Stimulated activated CD4-positive, alpha-beta T cell treated with anti-CD3 and anti-CD28 coated beads, Interleukin-15, amount 100 ng/mL, for 1 hour (primary cell): ENCODE results near the gene FKBP1A.
"Not testable (repeated sequence)": the region's sequence is repeated elsewhere in the genome, so short reads cannot be mapped to it uniquely, and the experiment has no call there.

ENCODE experiments used
- DNase-seq, 2 donors: peaks; one replicate each; pipeline ENCODE4 v3.0.0-alpha.2; 2020; ENCODE audit warnings: low read depth in 1 of 2, low spot score in 1 of 2

FKBP1A gene

DNA sequence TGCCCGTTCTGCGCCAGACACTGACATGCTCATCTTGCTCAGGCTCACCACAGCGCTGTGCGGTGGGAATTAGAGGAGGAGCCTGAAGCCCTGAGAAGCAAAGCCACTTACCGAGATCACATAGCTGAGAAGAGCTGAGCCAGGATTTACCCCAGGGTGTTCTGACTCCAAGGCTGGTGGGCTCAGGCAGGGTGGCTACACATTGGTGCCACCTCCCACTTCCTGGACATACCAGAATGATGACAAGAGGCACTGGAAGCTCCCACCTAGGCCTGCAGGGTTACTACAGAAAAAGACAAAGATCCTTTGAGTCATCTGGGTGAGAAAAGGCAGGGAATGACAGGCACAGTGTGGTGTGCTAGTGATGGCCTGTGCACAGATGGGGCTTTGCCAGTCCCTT is 24.4 kb upstream of the FKBP1A start:
- no peak for DNase-seq

DNA sequence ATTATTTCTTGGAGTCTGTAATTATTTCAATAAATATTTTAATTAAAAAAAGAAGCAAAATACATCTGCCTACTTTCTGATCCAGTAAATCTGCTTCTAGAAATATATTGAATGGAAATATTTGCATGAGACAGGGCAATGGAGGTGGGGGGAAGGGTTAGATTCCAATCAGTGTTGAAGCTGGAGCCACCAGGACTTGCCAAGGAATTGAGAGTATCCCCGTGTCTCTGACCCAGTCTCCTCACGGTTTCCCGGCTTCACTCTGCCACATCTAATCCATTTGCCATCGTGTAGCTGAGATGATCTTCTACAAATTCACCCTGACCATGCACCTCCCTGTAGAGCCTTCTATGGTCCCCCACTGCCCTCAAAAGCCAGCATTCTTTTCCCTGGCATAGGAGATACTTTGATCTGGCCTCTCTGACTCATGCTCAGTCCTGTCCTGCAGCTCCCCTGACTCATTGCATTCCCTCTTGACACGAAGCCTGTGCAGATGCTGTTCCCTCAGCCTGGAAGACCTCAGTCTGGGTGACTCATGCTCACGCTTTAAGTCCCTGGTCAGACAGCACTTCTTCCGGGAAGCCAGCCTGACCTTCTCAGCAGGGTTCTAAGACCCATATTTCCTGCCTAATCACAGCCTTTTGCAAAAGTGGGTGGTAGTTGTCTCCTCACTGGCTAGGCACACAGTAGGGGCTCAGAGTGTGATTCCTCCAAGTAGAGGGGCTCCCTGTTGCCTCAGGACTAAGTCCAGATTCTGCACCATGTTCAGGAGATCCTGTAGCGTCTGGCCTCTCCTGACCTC is 23.0 kb upstream of the FKBP1A start:
- no peak for DNase-seq

DNA sequence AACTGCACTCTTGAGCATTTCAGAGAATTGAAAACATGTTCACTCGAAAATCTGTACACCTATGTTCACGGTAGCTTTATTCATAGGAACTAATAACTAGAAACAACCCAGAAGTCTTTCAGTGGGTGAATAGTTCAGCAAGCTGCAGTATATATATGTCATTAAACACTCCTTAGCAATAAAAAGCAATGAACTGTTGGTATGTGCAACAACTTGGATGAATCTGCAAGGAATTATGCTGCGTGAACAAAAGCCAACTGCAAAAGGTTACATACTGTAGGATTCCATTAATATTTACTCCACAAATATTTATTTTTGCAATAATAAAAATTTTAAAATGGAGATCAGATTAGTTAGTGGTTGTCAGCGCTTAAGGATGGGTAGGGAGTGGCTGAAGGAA is 22.1 kb upstream of the FKBP1A start:
- no peak for DNase-seq

DNA sequence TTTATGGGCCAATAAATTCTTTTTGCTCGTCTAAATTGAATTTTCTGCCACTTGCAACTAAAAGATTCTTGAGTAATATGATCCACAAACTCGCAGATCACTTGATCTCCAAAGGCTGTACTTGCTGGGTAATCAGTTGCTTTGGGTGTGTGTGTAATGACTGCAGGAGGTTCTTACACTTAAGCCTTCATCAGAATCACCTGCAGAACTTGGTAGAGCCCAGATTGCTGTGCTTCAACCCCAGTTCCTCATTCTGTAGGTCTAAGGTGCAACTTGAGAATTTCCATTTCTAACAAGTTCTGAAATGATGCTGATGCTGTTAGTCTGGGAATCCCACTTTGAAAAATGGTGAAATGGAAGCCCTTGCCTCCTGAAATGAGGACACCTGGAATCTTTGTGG is 12.9 kb upstream of the FKBP1A start:
- no peak for DNase-seq

DNA sequence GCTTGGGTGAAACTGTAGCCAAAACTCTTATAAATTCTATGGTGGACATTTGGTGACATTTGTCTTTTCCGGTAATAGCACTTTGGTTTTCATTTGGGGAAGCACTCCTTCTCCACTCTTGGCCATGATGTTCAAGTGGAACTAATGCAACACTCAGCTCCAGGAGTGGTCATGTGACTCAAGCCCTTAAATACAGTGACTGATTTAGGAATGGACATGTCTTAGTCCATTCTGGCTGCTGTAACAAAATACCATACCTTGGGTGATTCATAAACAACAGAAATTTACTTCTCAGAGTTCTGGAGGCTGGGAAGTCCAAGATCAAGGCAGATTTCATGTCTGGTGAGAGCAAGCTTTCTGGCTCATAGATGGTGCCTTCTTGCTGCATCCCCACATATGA is 10.8 kb upstream of the FKBP1A start:
- DNase-seq: no peak

DNA sequence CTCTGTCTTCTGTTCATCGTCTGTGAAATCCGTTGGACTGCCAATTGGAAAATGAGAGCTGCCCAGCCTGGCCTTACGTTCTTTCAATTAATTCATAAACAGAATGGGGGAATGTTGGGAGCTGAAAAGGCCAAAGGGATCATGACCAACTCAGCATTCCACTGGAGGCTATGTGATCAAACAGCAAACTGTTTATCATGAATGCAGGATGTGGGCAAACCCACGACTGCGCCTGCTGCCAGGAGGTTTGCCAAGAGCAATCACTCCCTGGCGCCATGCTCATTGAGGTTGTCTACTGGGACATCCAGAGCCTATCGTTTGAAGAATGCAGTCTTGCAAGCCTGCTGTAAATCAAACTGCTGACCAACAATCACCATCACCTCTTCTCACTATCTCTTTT is 9.3 kb upstream of the FKBP1A start:
- no peak for DNase-seq

DNA sequence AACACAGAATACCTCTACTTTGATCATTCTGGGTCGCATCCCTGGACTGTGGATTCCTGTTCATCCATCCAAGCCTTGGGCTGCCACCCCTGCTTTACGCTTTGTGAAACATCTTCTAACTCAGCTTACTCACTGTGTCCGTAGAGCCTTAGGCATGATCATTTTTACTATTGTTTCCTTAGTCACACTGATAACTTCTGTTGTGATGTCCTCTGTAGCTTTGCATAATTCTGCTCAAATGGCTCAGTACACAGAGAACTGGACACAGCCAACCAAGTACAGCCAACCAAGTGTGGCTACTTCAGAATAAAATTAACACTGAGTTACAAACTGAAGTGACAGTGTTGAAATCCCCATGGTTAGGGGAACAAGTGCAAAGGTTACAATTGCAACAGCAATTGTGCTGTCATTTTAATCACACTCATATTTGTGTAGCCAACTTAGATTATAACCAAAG is 8.6 kb upstream of the FKBP1A start:
- no peak for DNase-seq

DNA sequence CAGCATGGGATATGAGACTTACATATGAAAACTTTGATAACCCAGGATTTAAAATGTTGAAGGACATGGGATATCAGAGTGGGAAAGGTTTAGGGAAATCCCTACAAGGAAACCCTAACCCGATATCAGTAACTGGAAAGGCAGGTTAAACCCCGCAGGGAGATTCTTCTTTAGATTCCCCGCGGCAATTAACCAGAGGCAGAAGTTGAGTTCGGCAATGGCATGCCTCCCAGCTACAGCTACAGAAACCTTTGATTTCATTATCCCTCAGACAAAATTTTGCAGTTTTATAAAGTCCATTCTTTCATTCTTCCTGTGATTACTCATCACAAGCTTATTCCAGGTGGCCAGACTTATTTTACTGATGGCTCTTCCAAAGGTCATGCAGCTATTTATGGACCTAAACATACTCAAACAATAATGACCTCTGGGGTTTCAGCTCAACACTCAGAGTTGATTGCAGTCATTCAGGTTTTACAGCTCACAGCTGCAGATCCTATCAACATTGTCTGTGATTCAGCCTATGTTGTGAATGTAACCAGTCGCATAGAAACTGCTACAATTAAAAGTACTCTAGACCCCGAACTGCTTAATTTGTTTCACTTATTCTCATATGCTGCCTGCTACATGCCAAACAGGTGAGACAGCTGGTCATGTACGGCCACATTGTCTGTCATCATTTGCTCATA is 7.0 kb upstream of the FKBP1A start:
- DNase-seq: not testable (repeated sequence)

DNA sequence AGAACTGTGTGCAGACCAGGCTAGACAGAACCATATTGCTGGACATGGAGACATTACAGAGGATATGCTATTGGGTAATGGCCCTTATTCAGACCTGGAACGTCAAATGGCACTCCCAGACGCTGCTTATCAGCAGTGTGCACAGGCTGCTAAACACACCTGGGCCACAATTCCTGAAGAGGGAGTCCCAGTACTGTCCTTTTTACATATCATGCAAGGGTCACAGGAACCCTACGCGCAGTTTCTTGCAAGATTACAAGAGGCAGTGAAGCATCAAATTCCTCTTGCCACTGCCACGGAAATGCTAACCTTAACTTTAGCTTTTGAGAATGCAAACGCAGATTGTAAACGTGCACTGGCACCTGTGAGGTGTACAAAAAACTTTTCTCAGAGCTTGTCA is 5.3 kb upstream of the FKBP1A start:
- DNase-seq: not testable (repeated sequence)

DNA sequence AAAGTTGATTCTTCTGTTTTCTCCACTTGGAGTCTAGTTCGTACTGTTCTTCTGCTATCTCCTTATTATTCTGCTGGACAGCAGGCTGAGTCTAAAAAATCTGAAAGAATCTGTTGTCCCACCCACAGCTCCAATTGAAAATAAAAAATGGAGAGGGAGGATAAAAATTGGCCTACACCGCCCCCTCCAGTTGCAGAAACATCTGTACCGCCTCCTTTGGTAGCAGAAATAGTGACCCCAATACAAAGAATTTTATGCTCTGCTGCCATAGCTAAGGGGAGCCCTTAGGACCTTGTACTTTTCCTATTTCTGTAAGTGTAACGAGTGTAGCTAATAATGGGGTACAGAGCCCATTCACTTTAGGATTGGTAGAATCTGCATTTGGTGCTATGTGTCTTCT is 4.9 kb upstream of the FKBP1A start:
- no peak for DNase-seq

DNA sequence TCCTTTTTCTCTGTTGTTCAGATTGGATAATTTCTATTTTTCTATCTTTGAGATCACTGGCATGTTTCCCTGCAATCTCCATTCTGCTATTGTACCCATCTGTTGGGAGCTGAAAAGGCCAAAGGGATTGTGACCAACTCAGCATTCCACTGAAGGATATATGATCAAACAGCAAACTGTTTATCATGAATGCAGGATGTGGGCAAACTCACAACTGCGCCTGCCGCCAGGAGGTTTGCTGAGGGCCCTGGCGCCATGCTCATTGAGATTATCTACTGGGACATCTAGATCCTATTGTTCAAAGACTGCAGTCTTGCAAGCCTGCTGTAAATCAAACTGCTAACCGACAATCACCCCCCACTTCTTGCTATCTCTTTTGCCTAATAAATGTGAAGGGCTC is 3.8 kb upstream of the FKBP1A start:
- DNase-seq: no peak

DNA sequence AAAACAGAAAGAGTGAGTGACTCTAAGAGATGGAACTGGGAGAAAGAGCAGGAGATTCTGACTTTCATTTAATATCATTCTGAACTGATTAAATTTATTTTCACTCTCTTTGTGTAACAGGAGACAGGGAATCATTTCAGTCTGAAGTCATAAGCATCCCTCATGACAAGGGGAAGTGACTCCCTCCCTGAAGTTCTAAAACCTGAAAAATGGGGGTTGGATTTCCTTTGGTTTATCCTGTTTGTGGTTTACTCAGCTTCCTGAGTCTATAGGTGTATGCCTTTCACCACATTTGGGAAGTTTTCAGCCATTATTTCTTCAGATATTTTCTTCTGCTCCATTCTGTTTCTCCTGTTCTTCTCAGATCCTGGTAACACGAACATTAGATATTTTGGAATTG is 3.4 kb upstream of the FKBP1A start:
- DNase-seq: no peak

DNA sequence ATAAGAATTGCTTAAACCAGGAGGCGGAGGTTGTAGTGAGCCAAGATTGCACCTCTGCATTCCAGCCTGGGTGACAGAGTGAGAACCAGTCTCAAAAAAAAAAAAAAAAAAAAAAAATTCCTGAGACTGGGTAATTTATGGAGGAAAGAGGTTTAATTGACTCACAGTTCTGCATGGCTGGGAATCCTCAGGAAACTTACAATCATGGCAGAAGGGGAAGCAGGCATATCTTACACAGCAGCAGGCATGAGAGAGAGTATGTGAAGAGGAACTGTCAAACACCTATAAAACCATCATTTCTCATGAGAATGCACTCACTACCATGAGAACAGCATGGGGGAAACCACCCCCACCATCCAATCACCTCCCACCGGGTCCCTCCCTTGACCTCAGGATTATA is 1.8 kb upstream of the FKBP1A start:
- DNase-seq: no peak

DNA sequence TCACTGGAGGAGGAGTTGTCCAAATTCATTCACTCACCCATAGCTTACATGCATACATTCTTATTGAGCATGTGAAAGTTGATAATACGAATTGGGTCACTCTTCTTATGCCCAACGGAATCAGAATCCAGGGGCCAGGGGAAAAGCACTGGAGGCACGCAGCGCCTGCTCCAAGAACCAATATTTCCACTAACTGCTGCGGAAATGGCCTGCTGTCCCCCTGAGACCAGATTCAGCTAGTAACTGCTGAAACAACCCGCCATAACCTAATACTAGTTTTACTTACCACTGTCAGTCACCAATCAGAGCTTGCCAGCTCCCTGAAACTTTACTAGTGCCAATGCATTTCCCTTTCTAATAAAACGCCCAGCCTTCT is 641 bp upstream of the FKBP1A start:
- DNase-seq: no peak

DNA sequence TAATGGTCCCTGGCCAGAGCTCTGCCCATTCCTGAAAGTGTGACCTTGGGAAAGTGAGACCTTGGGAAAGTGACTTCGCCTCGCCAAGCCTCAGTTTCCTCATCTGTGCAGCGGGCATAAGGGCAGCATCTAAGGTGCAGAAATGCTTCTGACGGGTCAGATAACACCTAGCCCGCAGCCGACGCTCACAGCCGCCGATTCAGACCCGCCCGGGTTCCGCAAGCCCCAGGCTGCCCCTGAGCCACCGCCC is 486 bp downstream of the FKBP1A start:
- no peak for DNase-seq

DNA sequence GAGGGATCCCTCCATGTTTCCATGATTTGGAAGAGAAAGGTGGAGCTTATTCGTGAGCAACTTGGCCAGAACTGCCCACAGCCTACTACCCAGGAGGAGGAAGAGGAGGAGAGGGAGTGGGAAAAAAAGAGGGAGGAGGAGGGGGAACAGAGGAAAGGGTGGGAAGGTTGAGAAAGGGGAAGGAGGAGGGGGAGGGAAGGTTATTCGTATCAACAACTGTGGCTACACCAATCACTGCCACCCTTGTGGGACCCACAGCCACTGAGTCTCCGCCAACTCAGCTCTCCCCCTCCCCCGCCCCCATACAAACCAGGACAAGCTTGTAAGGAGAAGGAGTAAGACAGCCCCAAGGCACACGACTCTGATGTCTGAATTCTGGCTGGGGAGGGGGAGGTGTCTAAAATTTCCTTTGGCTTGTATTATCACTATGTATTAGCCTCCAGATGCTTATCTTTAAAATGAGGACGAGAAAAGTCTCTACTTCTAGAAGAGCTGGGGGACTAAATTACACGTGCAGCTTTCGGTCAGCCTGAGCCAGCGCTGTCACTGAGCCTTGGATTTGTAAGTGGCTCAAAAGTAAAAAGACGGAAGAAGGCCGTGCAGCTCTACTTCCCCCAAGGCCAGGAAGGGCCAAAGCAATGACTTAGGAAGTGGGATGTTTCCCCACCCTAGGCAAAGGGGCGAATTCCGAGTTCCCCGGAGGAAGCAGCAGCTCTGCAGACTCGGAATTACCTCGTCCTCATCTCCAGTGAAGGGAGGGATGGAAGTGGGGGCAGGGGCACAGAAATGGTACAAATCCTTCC is 1.0 kb downstream of the FKBP1A start:
- no peak for DNase-seq

DNA sequence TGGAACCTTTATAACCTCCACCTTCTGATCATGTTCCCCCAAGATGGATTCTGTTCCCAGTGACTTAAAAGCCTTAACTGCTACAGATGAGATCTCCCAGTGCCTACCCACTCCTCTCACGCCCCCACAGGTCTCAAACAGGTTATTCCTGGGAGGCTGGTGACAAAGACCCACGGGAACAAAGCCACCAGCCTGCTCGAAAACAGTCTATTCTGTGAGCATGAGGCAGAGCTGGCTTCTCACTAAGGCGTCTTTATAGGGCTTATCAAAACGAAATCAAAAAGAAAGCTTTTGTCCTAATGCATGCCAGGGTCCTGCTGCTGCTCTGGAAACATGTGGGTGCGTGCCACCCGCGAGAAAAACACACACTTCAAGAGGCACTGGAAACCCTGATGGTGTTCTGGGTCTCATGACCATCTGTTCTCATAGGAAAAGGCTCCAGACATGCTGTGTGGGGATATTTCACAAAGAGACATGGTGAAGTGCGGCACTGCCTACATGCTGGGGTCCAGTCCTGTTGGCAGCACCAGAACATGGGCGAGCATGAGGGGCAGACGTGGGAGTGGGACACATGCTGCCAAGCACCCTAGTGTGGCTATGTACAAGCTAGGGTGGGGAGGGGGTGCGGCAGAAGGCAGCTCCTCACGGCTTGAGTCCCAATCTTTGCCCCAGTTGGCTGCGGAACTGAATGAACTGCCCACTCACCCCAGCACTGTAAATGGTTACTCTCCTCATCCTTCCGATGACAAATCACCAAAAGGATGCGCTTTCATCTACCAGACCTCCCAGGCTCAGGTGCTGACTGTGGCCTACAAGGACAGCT is 2.1 kb downstream of the FKBP1A start:
- DNase-seq: no peak

DNA sequence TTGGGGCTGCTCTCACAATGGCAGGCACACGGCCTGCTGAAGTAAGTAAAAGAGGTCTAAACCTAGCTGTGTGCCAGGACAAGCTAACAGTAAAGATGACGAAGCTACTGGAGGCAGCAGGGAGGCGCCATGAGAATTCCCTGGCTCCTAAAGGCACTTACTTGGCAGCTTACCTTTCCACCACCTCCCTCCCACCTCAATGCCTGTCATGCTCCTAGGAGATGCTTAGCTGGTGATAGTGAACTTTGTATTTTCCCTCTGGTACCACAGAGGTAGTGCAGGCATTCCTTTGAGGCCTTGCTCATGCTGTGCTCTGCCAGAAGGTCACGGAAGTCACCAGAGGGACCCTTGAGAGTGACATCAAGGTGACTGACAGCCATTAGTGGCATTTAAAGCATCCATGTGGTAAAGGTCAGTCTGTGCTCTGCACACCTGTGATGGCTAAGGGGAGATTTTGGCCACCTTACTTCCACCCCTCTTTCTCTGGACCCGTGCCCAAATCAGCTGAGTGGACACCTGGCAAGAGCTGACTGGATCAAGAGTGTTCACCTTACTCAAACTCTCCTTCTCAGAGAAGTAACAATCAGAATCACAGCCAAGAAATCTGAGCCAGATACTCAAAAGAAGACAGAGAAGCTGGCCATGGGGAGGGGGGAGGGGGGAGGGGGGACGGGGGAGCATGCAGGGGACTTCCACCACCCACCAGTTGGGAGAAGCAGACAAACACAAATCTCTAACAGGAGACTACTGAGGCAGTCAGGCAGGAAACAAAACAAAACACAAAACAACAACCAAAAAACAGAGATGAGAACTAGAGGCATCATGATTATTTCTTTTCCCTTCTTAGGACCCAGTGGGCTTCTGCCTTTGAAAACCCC is 2.9 kb downstream of the FKBP1A start:
- no peak for DNase-seq

DNA sequence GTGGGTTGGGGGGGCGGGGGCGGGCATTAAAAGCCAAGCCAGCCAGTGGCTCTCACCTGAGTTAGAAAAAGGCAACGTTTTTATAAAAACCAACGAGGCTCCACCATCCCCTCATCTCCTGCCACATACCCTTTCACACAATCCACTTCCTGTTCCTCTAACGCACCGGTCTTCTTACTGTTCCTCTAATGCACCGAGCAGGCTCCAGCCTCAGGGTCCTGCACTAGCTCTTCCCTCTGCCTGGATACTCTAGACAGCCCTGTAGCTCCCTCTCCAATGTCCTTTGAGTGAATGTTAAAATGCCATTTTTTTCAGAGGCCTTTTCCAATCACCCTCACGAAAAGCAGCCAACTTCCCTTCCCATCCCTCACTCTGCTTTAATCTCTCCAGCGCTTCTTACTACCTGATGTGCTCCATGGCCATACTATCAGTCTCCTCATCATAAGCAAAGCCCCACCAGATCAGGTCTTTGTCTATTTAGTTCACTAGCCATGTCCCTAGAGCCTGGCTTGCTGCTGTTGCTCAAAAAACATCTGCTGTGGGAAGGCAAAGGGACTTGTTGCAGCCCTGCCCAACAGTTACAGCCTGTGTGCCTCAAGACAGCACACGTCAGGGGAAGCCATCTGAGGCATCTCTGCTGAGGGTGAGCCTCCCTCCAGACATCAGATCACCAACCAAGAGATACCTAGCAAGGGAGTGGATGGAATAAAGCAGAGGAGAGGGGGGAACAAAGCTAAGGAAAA is 3.9 kb downstream of the FKBP1A start:
- DNase-seq: no peak

DNA sequence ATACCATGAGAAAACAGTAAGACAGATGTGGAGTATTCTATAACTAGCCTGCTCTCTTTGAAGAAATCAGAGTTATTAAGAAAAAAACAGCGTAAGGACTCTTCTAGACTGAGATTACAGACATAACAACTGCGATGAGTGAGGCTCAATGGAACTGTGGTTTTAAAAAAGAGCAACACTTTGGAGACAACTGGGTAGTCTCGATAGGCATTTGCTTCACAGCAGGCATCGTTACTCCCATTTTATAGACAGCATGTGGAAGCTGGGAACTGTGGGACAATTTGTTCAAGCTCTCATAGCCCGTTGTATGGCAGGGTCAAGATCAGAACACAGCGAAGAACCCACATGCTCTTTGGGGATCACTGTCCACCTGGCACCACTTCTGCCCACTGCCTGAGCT is 4.6 kb downstream of the FKBP1A start:
- no peak for DNase-seq
